ENCODE results near the gene METRN. TPM values are rescaled to one million over a fixed set of nuclear protein-coding genes. Genes with fewer than 3 reads are reported as not detected.

METRN gene
- total and polyA plus RNA-seq, 2 donors (not counting 1 experiment from before 2014, with no cell fraction given): 6.9 to 10.4 TPM

- peaks cover 6% of the 10 kb centered on the region for H3K27me3 Mint-ChIP-seq
- no peak overlapping the region for H2AFZ ChIP-seq (ENCODE audit: insufficient read depth, low read depth, low read length, poor library complexity, severe bottlenecking)
- DNase-seq (no peak), ATAC-seq (ENCODE audit: low read depth) (no peak)
- no peak overlapping the region for H3K4me2 ChIP-seq (replicated peaks; ENCODE audit: low read depth, low read length, poor library complexity, severe bottlenecking)
- ChIA-PET CTCF (interaction anchor here (1.0 kb wide), 1 partner anchor 99 kb away, joined by 3 read pairs; no protein-coding TSS in a partner anchor), POLR2A (no interaction called here)
- H3K9me3 ChIP-seq (ENCODE audit: control extremely low read depth in 1 of 3, control insufficient read depth in 2 of 3, insufficient read depth in 1 of 3, low read length in 2 of 3): no peaks in the 10 kb centered on the region
- H3K4me3 Mint-ChIP-seq: no peak overlapping the region
- H3K9me3 Mint-ChIP-seq (ENCODE audit: insufficient read depth): no peaks in the 10 kb centered on the region
- TF ChIP-seq, protein P1, sequence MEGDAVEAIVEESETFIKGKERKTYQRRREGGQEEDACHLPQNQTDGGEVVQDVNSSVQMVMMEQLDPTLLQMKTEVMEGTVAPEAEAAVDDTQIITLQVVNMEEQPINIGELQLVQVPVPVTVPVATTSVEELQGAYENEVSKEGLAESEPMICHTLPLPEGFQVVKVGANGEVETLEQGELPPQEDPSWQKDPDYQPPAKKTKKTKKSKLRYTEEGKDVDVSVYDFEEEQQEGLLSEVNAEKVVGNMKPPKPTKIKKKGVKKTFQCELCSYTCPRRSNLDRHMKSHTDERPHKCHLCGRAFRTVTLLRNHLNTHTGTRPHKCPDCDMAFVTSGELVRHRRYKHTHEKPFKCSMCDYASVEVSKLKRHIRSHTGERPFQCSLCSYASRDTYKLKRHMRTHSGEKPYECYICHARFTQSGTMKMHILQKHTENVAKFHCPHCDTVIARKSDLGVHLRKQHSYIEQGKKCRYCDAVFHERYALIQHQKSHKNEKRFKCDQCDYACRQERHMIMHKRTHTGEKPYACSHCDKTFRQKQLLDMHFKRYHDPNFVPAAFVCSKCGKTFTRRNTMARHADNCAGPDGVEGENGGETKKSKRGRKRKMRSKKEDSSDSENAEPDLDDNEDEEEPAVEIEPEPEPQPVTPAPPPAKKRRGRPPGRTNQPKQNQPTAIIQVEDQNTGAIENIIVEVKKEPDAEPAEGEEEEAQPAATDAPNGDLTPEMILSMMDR (IDR thresholded peaks at IDR 0.05): no peak
- no peak for TF ChIP-seq EZH2 (IDR thresholded peaks at IDR 0.05; ENCODE audit: borderline replicate concordance, insufficient read depth, low read depth, low read length, poor library complexity, severe bottlenecking)
- peaks cover 18% of the 10 kb centered on the region for H3K4me1 Mint-ChIP-seq
- H3K27me3 ChIP-seq (replicated peaks in 1 of 4; ENCODE audit: control extremely low read depth in 1 of 4, control insufficient read depth in 3 of 4, insufficient read depth in 4 of 4, low read length in 3 of 4): peaks cover 0 to 9% (median 4%) of the 10 kb centered on the region in 4 experiments
- WGBS (ENCODE audit: insufficient coverage): 96% methylated on average over 50 of the region's 52 CpGs
- H3K79me2 ChIP-seq (ENCODE audit: control insufficient read depth, insufficient read depth, low read length): peaks cover 5% of the 10 kb centered on the region
- H3K4me1 ChIP-seq (ENCODE audit: control insufficient read depth in 2 of 2, insufficient read depth in 2 of 2, low read length in 2 of 2): peaks cover 21 to 31% of the 10 kb centered on the region in 2 donors
- H3K36me3 ChIP-seq (replicated peaks in 1 of 2; ENCODE audit: control extremely low read depth in 1 of 2, control insufficient read depth in 1 of 2, extremely low read depth in 1 of 2, insufficient read depth in 2 of 2, low read length in 1 of 2): peaks cover 0 to 31% of the 10 kb centered on the region in 2 experiments
- no peak overlapping the region for H3K4me3 ChIP-seq (ENCODE audit: control extremely low read depth in 1 of 5, extremely low read depth in 1 of 5, insufficient read depth in 1 of 5, low read depth in 2 of 5, low read length in 4 of 5)
- H4K20me1 ChIP-seq (ENCODE audit: control insufficient read depth, insufficient read depth, low read length, poor library complexity, severe bottlenecking): peaks cover 31% of the 10 kb centered on the region
- H3K27ac Mint-ChIP-seq: no peak overlapping the region
- no peak overlapping the region for H3K27ac ChIP-seq (ENCODE audit: low read length in 2 of 2)
- no peak overlapping the region for H3K9ac ChIP-seq (ENCODE audit: low read length)
- intact Hi-C loops (cut with micrococcal nuclease): no loop called here
Measured at GRCh38 chr16:670485-671352, 44.2 kb upstream of the METRN start.
